Heart right ventricle (tissue), 16 donors: ENCODE data around the gene SETD1A. TPM values are rescaled to one million over a fixed set of nuclear protein-coding genes. Genes with fewer than 3 reads are reported as not detected.

Experiments
- ATAC-seq, 8 donors: fragments of 200-7000 bp; cut with Tn5 transposase; one replicate each; pipeline ENCODE4 v1.9.1; 2020; ENCODE audit warnings: mild to moderate bottlenecking in 8 of 8, moderate library complexity in 8 of 8, moderate number of reproducible peaks in 1 of 8
- DNase-seq, 2 donors: peaks; one replicate each; pipeline ENCODE4 v3.0.0-alpha.2; 2020
- H3K27ac ChIP-seq, 10 donors: fragments of 200-600 bp; sonication (generic) in 2 of 10; one replicate each; pipeline versions ENCODE4 v1.5.0 to v1.8.0; 2020 to 2022; ENCODE audit warnings: mild to moderate bottlenecking in 3 of 10
- H3K27me3 ChIP-seq, 7 donors: fragments of 200-600 bp; one replicate each; pipeline ENCODE4 v1.8.0; 2021 to 2022; ENCODE audit warnings: mild to moderate bottlenecking in 2 of 7
- H3K36me3 ChIP-seq, 9 donors: fragments of 200-600 bp; sonication (generic) in 1 of 9; one replicate each; pipeline versions ENCODE4 v1.5.0 to v1.8.0; 2020 to 2022; ENCODE audit warnings: mild to moderate bottlenecking in 2 of 9
- H3K4me1 ChIP-seq, 9 donors: fragments of 200-600 bp; sonication (generic) in 1 of 9; one replicate each; pipeline versions ENCODE4 v1.5.0 to v1.8.0; 2020 to 2022; ENCODE audit warnings: mild to moderate bottlenecking in 4 of 9
- H3K4me3 ChIP-seq, 10 donors: fragments of 200-600 bp; sonication (generic) in 2 of 10; one replicate each; pipeline versions ENCODE4 v1.5.0 to v1.8.0; 2020 to 2022; ENCODE audit warnings: mild to moderate bottlenecking in 7 of 10, moderate library complexity in 2 of 10
- H3K9me3 ChIP-seq, 11 donors: fragments of 200-600 bp in 10 of 11; sonication (generic) in 2 of 11; one replicate each; pipeline versions ENCODE4 v1.5.0 to v1.8.0; 2013 to 2022; ENCODE audit warnings: mild to moderate bottlenecking in 2 of 11, control low read depth in 1 of 11, moderate library complexity in 1 of 11
- WGBS, 2 donors: extraction: QIAGEN DNeasy Blood & Tissue Kit; methylation state at CpG; one replicate each; pipeline ENCODE4 v1.1.7; 2013; ENCODE audit warnings: inconsistent platforms in 1 of 2; 5-methylcytosine and 5-hydroxymethylcytosine counted together
- intact Hi-C, 10 donors: fragments of 100-400 bp; cut with DNase I; formaldehyde crosslinking; loops; one replicate each; pipeline versions ENCODE4 v1.11.1 to v1.14.2; 2022
- polyA plus RNA-seq, 2 donors: library from polyadenylated mRNA; stranded (reverse); fragments of 200-250 nt; gene quantifications; one replicate each; pipeline ENCODE4 v1.2.3, GENCODE V29; 2013
- total RNA-seq, 10 donors: library from RNA; stranded (reverse); fragmentation: NEBNext Ultra II Directional in 3 of 10; extraction: Animal tissue kit (Norgen Biotek cat#: 25700) in 3 of 10; gene quantifications; one replicate each; pipeline versions ENCODE4 v1.2.1 to v1.2.4, GENCODE V29; 2021 to 2023
- TF ChIP-seq, protein P1 (sequence below), 9 donors: fragments of 200-600 bp; sonication (generic) in 2 of 9; IDR thresholded peaks; one replicate each; pipeline versions ENCODE4 v1.5.0 to v1.8.0; 2021 to 2022; ENCODE audit warnings: antibody characterized with exemption in 9 of 9, mild to moderate bottlenecking in 5 of 9, moderate library complexity in 1 of 9
- donor health status: Arrhythmogenic right ventricular cardiomyopathy.
- donor health status: ischemic (EF 13 %, LVEDD 7.1; RV severe dilation, severe dysfunction).
- donor health status: healthy with polysubstance abuse.
- donor health status: DM: no; HTN: yes; CAD: no.
- donor health status: DM: no; HTN: no; CAD: no.
- donor health status: ischemic (EF 25% LVEDD 6.9; RV normal size, moderate dysfunction).
- donor health status: ischemic (EF 25% LVEDD 5.7; RV mildly dilated, moderate dysfunction).
- donor health status: healthy.
- donor health status: DM: yes; HTN: yes; CAD: no.
- donor health status: Ischemic cardiomyopathy.
- donor health status: ischemic (EF 35%, LVEDD 5.7; RV mildly dilated, moderate dysfunction).
- donor health status: nonischemic (EF 11% LVEDD 7.7; RV severe dilation, severe dysfunction).
- donor health status: DM: yes; HTN: yes; CAD: no.
- donor health status: PGD.
- donor health status: ischemic (EF 29% LVEDD 5.4; RV normal size, mild dysfunction).
- donor health status: nonischemic (EF 23%, LVEDD 6.1; RV moderate dilation, normal function).

The SETD1A gene
- total and polyA plus RNA-seq, 12 donors: 5.8 to 11.4 (median 9.2) TPM

DNA sequence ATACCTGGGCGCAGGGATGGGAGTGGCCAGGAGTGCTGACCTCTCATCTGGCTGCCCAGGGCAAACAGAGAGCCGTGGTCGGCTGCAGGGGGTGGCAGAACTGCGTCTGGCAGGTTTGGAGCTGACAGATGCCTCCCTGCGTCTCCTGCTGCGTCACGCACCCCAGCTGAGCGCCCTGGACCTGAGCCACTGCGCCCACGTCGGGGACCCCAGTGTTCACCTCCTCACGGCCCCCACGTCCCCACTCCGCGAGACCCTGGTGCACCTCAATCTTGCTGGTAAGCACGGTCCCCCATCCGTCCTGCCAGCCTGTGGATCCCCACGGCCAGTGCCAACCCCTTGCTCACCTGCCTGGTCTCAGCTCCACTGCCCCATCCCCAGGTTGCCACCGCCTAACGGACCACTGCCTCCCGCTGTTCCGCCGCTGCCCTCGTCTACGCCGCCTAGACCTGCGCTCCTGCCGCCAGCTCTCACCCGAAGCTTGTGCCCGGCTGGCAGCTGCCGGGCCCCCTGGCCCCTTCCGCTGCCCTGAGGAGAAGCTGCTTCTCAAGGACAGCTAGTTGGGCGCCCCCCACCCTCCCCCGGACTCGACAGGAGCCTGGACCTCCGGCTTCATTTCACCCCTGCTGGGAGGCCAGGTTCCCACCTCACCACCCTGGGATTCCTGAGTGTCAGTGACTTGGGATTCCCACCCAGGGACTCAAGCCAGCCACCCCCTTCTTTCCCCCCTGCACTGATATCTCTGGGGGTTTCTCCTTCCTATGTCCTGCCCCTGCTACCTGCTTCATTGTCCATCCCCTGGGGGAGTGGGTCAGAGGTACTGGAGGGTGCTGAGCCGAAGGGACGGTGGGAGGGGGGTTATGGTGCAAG is 10.6 kb upstream of the SETD1A start:
- peaks cover 0 to 36% (median 0%) of the 10 kb centered on the region in 9 donors for H3K36me3 ChIP-seq
- intact Hi-C loops: no loop called here
- H3K4me3 ChIP-seq: no peak overlapping the region
- H3K27ac ChIP-seq: no peak overlapping the region
- TF ChIP-seq, protein P1, sequence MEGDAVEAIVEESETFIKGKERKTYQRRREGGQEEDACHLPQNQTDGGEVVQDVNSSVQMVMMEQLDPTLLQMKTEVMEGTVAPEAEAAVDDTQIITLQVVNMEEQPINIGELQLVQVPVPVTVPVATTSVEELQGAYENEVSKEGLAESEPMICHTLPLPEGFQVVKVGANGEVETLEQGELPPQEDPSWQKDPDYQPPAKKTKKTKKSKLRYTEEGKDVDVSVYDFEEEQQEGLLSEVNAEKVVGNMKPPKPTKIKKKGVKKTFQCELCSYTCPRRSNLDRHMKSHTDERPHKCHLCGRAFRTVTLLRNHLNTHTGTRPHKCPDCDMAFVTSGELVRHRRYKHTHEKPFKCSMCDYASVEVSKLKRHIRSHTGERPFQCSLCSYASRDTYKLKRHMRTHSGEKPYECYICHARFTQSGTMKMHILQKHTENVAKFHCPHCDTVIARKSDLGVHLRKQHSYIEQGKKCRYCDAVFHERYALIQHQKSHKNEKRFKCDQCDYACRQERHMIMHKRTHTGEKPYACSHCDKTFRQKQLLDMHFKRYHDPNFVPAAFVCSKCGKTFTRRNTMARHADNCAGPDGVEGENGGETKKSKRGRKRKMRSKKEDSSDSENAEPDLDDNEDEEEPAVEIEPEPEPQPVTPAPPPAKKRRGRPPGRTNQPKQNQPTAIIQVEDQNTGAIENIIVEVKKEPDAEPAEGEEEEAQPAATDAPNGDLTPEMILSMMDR (IDR thresholded peaks at IDR 0.05): no peak
- no peaks in the 10 kb centered on the region for H3K9me3 ChIP-seq
- DNase-seq: no peak
- no peaks in the 10 kb centered on the region for H3K27me3 ChIP-seq
- H3K4me1 ChIP-seq: peaks cover 11 to 39% (median 29%) of the 10 kb centered on the region in 9 donors
- 91 to 94% methylated on average over 38 of the region's 38 CpGs for WGBS, 2 donors
- no peak for ATAC-seq

DNA sequence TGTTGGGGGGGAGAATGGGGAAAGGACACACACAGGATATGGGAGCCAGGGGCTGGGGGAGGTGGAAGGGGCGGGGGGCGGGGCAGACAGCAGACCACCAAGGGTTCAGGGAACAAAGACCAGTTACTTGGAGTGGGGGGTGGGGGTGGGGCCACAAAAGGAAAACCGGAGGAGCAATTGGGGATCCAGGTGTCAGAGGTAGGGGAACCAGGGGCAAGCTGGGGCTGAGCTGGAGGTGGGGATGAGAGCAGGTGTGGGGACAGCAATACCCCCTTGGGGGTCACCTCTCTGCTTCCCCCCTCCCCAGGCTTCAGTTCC is 10.1 kb upstream of the SETD1A start:
- no peaks in the 10 kb centered on the region for H3K9me3 ChIP-seq
- peak overlapping the region in 6 of 10 donors; percentile 94 to 97 (median 96) for H3K27ac ChIP-seq
- H3K36me3 ChIP-seq: peaks cover 0 to 32% (median 0%) of the 10 kb centered on the region in 9 donors
- 75 to 76% methylated on average over 3 of the region's 3 CpGs for WGBS, 2 donors
- peaks cover 6 to 38% (median 28%) of the 10 kb centered on the region in 9 donors for H3K4me1 ChIP-seq
- DNase-seq: no peak
- no peak overlapping the region for H3K4me3 ChIP-seq
- TF ChIP-seq, protein P1 (IDR thresholded peaks at IDR 0.05): no peak
- intact Hi-C loops: no loop called here
- no peaks in the 10 kb centered on the region for H3K27me3 ChIP-seq
- ATAC-seq: no peak

DNA sequence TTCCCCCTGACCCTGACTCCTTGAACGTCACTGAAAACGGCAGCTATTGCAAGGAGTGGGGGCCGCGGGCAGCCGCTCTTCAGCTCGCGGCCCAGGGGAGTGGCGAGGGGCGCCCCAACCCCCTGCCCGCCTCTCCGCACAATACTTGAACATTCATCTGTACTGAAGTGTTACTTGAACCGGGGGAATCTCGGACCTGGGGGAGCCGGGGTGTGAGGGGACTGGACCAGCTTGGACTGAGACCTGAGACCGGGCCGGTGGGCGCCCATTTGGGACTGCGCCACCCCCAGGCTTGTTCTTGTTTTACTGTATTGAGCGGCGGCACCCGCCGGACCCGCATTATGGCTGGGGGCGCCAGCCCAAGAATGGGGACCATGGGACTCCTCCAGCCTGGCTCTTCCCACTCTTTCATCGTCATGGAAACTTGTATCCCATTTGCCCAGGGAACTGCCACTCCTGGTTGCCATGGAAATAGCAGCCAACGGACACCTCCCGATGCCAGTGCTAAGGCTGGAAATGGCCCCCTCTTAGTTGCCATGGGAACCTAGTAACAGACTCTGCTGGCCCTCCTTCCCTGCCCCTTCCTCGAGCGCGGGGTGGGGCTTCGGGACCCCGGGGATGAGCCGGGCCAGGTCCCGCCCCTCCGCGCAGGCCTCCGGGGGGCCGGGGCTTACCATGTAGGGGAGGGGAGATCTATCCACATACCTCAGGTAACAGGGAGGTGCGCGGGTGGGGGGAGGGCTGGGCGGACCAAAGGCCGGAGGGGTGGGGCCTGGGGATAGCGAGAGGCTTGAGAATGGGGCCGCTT is 9.5 kb upstream of the SETD1A start:
- TF ChIP-seq, protein P1 (IDR thresholded peaks at IDR 0.05): peak in 1 of 9 donors; percentile 13
- peaks cover 6 to 41% (median 28%) of the 10 kb centered on the region in 9 donors for H3K4me1 ChIP-seq
- intact Hi-C loops: no loop called here
- H3K27ac ChIP-seq: peak overlapping the region; percentile 86 to 98 (median 95)
- H3K4me3 ChIP-seq: peak overlapping the region; percentile 65 to 100 (median 99)
- 34% methylated on average over 44 of the region's 44 CpGs for WGBS, 2 donors
- H3K36me3 ChIP-seq: peaks cover 0 to 31% (median 0%) of the 10 kb centered on the region in 9 donors
- DNase-seq: peak; percentile 75 to 92
- H3K9me3 ChIP-seq: no peaks in the 10 kb centered on the region
- peak; percentile 44 to 69 (median 50) for ATAC-seq
- no peaks in the 10 kb centered on the region for H3K27me3 ChIP-seq
